ENCODE data around the gene SPRY4. TPM values are rescaled to one million over a fixed set of nuclear protein-coding genes. Genes with fewer than 3 reads are reported as not detected.

The SPRY4 gene
- total RNA-seq, 1 donor from 2014 or later = 8.3 TPM

DNA sequence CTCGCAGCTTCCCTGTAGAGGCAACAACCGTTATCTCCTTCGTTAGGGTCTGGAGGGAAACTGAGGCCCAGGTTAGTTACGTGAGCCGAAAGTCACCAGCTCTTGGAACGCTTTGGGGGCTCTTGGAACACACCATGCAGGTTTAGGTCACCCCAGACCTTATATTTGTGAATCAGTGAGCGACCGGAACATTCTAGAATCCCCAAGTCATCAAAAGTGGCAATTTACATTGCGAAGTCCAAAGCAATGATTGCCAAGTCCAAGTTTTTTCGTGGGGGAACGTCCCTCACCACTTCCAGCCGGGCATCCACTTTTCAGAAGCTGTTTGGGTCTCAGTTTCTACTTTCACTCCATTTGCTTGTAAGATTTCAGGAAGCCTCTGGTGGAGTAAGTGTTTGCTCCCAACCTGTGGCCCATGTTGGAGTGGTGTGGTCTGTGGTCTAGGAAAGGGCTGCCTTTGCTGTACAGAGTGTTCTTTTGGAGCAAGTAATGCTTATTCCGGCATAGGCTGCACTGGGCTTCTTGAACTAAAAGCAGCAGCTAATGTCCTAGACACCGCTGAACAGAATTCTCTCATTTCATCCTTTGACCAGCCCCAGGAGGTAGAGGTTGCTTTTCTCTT is 32.8 kb upstream of the SPRY4 start:
- H3K4me1 Mint-ChIP-seq (ENCODE audit: low read depth) = peaks cover 19% of the 10 kb centered on the region
- H3K4me3 Mint-ChIP-seq (ENCODE audit: unreplicated experiment) = peak overlapping the region; percentile 66
- no peaks in the 10 kb centered on the region for H3K36me3 Mint-ChIP-seq (ENCODE audit: low read depth)
- no peaks in the 10 kb centered on the region for H3K9me3 Mint-ChIP-seq (ENCODE audit: low read depth)
- no peak for DNase-seq (ENCODE audit: low spot score)
- H3K27ac Mint-ChIP-seq (ENCODE audit: unreplicated experiment) = peak overlapping the region; percentile 57
- TF ChIP-seq, protein P1, sequence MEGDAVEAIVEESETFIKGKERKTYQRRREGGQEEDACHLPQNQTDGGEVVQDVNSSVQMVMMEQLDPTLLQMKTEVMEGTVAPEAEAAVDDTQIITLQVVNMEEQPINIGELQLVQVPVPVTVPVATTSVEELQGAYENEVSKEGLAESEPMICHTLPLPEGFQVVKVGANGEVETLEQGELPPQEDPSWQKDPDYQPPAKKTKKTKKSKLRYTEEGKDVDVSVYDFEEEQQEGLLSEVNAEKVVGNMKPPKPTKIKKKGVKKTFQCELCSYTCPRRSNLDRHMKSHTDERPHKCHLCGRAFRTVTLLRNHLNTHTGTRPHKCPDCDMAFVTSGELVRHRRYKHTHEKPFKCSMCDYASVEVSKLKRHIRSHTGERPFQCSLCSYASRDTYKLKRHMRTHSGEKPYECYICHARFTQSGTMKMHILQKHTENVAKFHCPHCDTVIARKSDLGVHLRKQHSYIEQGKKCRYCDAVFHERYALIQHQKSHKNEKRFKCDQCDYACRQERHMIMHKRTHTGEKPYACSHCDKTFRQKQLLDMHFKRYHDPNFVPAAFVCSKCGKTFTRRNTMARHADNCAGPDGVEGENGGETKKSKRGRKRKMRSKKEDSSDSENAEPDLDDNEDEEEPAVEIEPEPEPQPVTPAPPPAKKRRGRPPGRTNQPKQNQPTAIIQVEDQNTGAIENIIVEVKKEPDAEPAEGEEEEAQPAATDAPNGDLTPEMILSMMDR (IDR thresholded peaks at IDR 0.05) = no peak
- H3K27me3 Mint-ChIP-seq (ENCODE audit: low read depth) = peaks cover 2% of the 10 kb centered on the region

DNA sequence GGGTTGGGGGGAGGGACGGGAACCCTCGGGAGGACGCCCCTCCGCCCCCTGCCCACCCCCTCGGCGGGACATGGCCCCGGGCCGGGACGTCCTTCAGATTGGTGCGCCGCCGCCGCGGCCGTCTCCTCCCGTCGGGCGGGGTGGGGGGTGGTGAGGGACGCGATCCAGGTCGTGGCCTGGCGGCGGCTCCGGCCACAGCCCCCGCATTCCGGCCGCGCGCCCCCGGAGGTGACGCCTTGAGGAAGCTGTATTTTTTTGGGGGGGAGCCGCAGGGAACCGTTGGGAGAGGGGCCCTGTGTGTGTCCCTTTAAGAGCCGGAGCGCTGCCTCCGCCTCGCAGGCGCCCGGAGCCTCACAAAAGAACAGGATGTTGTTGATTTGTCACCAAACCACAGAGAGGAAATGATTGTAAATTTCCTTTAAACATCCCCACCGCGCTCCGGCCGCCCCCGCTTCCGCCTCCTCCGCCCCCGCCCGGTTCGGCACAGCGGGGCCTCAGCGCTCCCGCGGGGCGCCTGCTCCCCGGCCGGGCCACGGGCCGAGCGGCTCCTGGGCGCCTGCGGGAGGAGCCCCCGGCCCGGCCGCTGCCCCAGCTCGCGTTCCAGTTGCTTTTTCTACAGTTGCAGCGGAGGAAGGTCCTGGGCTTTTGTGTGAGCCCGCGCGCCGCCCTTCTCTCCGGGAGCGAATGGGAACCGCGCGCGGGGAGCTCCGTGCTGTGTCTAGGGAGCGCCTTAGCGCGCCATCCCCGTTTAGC is 32.1 kb upstream of the SPRY4 start:
- Mint-ChIP-seq H3K4me1 (ENCODE audit: low read depth) (peaks cover 16% of the 10 kb centered on the region), H3K36me3 (ENCODE audit: low read depth) (no peaks in the 10 kb centered on the region)

DNA sequence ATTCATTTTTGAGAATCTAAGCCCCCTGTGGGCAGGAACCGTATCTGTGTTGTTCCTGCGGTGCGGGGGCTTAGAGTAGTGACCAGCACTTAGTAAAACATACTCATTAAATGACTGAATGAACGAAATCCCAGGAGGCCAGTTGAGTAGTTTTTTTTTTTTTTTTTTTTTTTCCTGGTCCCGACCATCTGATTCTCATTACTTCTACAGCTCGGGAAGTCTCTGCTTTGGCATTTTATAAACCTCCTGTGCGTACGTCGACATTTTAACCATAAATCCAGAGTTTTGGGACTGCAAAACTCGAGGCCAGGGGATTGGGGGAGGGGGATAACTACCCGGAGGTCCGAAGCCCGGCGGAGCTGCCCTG is 31.5 kb upstream of the SPRY4 start:
- Mint-ChIP-seq H3K9me3 (ENCODE audit: low read depth) (no peaks in the 10 kb centered on the region), H3K4me3 (ENCODE audit: unreplicated experiment) (peak overlapping the region; percentile 67), H3K4me1 (ENCODE audit: low read depth) (peaks cover 16% of the 10 kb centered on the region), H3K27ac (ENCODE audit: unreplicated experiment) (peak overlapping the region; percentile 74), H3K27me3 (ENCODE audit: low read depth) (peaks cover 2% of the 10 kb centered on the region), H3K36me3 (ENCODE audit: low read depth) (no peaks in the 10 kb centered on the region)
- no peak for DNase-seq (ENCODE audit: low spot score)
- TF ChIP-seq, protein P1 (IDR thresholded peaks at IDR 0.05) = no peak

More for the DNA sequence above, 32.1 kb upstream of the SPRY4 start:
- Mint-ChIP-seq H3K27ac (ENCODE audit: unreplicated experiment) (peak overlapping the region; percentile 87), H3K4me3 (ENCODE audit: unreplicated experiment) (peak overlapping the region; percentile 71), H3K9me3 (ENCODE audit: low read depth) (no peaks in the 10 kb centered on the region), H3K27me3 (ENCODE audit: low read depth) (peaks cover 2% of the 10 kb centered on the region)
- no peak for DNase-seq (ENCODE audit: low spot score)
- TF ChIP-seq, protein P1 (IDR thresholded peaks at IDR 0.05) = no peak

DNA sequence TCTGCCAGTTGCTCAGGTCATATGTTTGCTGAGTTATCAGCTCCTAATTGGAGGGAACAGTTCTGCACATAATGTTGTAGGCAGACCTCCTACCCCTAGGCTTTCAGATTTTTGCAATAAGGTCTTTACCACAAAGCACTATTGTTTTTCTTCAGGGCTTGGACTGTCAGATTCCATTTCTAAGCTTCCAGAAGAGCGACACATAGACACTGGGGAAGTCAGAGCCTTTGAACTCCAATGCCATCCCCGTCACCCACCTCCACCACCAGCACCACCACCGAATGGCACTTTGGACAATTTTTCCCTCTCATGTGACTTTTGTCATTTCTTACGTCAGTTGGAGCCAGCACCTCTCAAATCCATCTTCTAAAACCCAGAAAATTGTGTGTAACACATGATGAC is 28.3 kb upstream of the SPRY4 start:
- H3K9me3 Mint-ChIP-seq (ENCODE audit: low read depth) = peaks cover 2% of the 10 kb centered on the region
- TF ChIP-seq, protein P1 (IDR thresholded peaks at IDR 0.05) = no peak
- no peaks in the 10 kb centered on the region for H3K36me3 Mint-ChIP-seq (ENCODE audit: low read depth)
- H3K27me3 Mint-ChIP-seq (ENCODE audit: low read depth) = no peaks in the 10 kb centered on the region
- no peak overlapping the region for H3K27ac Mint-ChIP-seq (ENCODE audit: unreplicated experiment)
- peaks cover 7% of the 10 kb centered on the region for H3K4me1 Mint-ChIP-seq (ENCODE audit: low read depth)
- DNase-seq (ENCODE audit: low spot score) = no peak
- H3K4me3 Mint-ChIP-seq (ENCODE audit: unreplicated experiment) = no peak overlapping the region

DNA sequence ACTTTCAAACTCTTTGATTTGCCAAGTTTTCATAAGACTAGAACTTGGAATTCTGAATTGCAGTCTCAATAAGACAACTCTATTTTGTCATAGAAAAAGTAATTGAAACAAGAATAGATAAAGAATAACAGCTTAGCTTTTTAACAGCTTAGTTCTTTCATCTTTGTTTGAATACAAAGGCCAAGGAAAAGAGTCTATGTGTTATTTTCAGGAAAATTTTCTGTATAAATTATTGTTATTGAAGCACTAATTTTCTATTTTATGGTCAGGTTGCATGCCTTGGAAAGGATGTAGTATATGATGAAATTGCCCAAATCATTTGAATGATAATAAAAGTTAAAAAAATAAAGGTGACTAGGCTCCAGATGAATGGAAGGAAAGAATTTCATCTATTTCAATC is 25.2 kb upstream of the SPRY4 start:
- Mint-ChIP-seq H3K36me3 (ENCODE audit: low read depth) (no peaks in the 10 kb centered on the region), H3K27me3 (ENCODE audit: low read depth) (no peaks in the 10 kb centered on the region), H3K4me3 (ENCODE audit: unreplicated experiment) (no peak overlapping the region), H3K9me3 (ENCODE audit: low read depth) (peaks cover 6% of the 10 kb centered on the region), H3K27ac (ENCODE audit: unreplicated experiment) (no peak overlapping the region), H3K4me1 (ENCODE audit: low read depth) (no peaks in the 10 kb centered on the region)
- TF ChIP-seq, protein P1 (IDR thresholded peaks at IDR 0.05) = no peak
- DNase-seq (ENCODE audit: low spot score) = no peak

All from chondrocyte (in vitro differentiated cells).